Esophagus squamous epithelium (tissue), 4 donors: ENCODE results near the gene AQP6.

ENCODE experiments used
- CTCF ChIP-seq, 6 experiments: fragments of 450-650 bp in 4 of 6; fragments of 200-600 bp in 2 of 6; sonication (generic) in 2 of 6; IDR thresholded peaks; one replicate each; pipeline ENCODE4 v1.5.1; 2016 to 2019; ENCODE audit warnings: antibody characterized with exemption in 6 of 6, mild to moderate bottlenecking in 4 of 6, moderate library complexity in 4 of 6
- POLR2A ChIP-seq, 4 donors: fragments of 450-650 bp; IDR thresholded peaks; one replicate each; pipeline ENCODE4 v1.6.1; 2017; ENCODE audit warnings: antibody characterized with exemption in 4 of 4, mild to moderate bottlenecking in 4 of 4, moderate library complexity in 3 of 4

GRCh38 chr12:49928471-49928870, 44.3 kb upstream of the AQP6 start:
- no peak for TF ChIP-seq CTCF (IDR thresholded peaks at IDR 0.05)
- no peak for TF ChIP-seq POLR2A (IDR thresholded peaks at IDR 0.05)
